ENCODE data around the gene PRKRA.

Gene PRKRA

DNA sequence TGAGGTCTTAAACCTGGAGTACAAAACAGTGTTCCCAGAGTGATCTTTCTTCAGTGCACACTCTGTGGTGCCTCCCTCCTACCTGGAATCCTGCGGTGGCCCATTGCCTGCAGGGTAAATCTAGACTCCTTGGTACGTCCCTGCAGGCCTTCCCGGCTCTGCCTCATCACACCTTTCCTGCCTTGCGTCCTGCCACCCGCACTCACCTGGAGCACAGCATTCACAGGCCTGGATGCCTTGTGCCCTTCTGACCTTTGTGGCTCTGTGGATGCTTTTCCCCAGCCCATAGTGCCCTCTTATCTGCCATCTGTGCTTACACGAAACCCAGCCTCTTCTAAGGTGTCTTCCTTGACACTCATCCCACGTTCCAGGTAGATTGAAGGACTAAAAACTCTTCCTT lies 62.7 kb downstream of the PRKRA start:
- no peaks in the 10 kb centered on the region for H3K27me3 ChIP-seq (ENCODE audit: control insufficient read depth, insufficient read depth, low read length)
- H3K4me3 ChIP-seq (ENCODE audit: low read length), result no peak overlapping the region
- H3K9me3 ChIP-seq (replicated peaks; ENCODE audit: low read length), result no peaks in the 10 kb centered on the region
- no peak overlapping the region for H3K4me2 ChIP-seq (ENCODE audit: low read length)
- H3K4me1 ChIP-seq (ENCODE audit: control insufficient read depth, insufficient read depth, low read length), result peaks cover 8% of the 10 kb centered on the region
- no peak overlapping the region for H3K9ac ChIP-seq (ENCODE audit: low read depth, low read length)
- peaks cover 3% of the 10 kb centered on the region for H3K36me3 ChIP-seq (ENCODE audit: insufficient read depth, low read length)

DNA sequence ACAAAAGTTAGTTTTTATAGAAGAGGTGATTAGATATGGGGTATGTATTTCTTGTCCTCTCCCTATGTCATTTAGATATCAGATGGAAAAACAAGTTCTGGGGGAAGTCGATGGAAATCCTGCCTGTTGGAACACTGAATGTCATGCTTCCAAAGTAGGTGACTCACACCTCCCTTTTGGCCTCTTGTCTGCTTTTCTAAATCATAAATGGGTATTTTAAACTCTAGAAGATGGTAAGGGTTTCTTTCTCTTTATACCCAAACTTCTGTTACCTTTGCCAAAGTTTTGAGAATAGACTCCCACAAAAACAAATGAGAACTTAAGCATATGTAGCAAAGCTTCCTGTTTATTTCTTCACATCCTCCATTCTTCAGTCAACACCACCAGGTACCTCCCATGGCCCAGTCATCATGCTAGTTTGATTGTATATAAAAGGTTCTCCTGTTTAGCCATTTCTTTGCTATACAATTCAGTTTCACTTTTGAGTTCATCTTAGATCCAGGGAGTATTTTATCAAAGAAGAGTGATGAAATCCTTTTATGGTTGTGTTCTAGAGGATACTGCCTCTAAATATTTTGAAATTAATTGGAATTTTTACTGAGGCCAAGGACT lies 63.9 kb downstream of the PRKRA start:
- no peaks in the 10 kb centered on the region for H3K27me3 ChIP-seq (ENCODE audit: control insufficient read depth, insufficient read depth, low read length)
- H3K36me3 ChIP-seq (ENCODE audit: insufficient read depth, low read length), result peaks cover 5% of the 10 kb centered on the region
- no peak overlapping the region for H3K4me3 ChIP-seq (ENCODE audit: low read length)
- H3K4me2 ChIP-seq (ENCODE audit: low read length), result no peak overlapping the region
- H3K9me3 ChIP-seq (replicated peaks; ENCODE audit: low read length), result no peaks in the 10 kb centered on the region
- peaks cover 4% of the 10 kb centered on the region for H3K4me1 ChIP-seq (ENCODE audit: control insufficient read depth, insufficient read depth, low read length)
- H3K9ac ChIP-seq (ENCODE audit: low read depth, low read length), result no peak overlapping the region

DNA sequence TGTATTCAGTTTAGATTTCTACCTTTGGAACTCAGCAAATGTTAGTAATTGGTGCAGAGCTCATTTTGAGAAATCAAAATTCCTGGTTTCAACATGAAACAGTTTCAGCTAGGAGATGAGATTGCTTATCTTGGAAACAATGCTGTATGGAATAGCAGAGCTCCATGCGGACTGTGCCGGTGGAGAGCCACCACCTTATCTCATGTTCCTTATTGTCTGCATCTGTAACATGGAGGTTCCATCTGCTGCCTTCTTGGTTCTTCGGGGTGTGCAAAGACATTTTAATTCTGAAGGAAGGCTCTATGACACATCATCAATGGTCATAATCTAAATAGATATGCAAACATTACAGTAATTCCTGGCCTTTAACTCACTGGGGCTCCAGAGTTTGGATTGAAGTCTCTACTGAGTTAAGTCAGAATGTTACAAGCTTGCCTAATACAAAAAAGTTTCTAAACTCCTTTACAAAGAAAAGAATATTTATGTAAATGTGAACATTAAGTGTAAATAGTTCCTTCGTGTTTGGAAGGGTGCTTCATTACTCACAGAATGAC lies 65.3 kb downstream of the PRKRA start:
- H3K4me2 ChIP-seq (ENCODE audit: low read length), result no peak overlapping the region
- no peak overlapping the region for H3K9ac ChIP-seq (ENCODE audit: low read depth, low read length)
- no peaks in the 10 kb centered on the region for H3K27me3 ChIP-seq (ENCODE audit: control insufficient read depth, insufficient read depth, low read length)
- H3K4me3 ChIP-seq (ENCODE audit: low read length), result no peak overlapping the region
- H3K9me3 ChIP-seq (replicated peaks; ENCODE audit: low read length), result no peaks in the 10 kb centered on the region
- H3K4me1 ChIP-seq (ENCODE audit: control insufficient read depth, insufficient read depth, low read length), result peaks cover 3% of the 10 kb centered on the region
- H3K36me3 ChIP-seq (ENCODE audit: insufficient read depth, low read length), result peaks cover 5% of the 10 kb centered on the region

DNA sequence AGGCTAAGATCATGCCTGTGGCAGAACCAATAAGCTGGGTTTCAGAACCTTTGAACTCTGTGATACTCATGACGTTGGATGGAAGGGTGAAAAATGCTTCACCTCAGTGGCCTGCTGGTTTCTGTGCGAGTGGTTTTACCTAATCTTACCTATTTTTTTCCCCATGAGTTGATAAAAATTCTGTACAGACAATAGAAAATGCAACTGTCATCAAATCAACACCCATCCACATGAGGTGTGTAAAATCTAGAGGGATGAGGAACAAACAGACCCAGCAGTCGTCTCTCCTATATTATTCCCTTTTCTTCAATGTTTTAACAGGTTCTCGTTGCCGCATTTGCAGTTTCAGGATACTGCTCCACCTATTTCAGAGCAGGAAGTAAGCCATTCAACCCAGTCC lies 67.3 kb downstream of the PRKRA start:
- Histone ChIP-seq H3K9ac (ENCODE audit: low read depth, low read length) (no peak overlapping the region), H3K9me3 (replicated peaks; ENCODE audit: low read length) (no peaks in the 10 kb centered on the region), H3K4me2 (ENCODE audit: low read length) (no peak overlapping the region), H3K4me1 (ENCODE audit: control insufficient read depth, insufficient read depth, low read length) (peaks cover 3% of the 10 kb centered on the region), H3K27me3 (ENCODE audit: control insufficient read depth, insufficient read depth, low read length) (no peaks in the 10 kb centered on the region), H3K4me3 (ENCODE audit: low read length) (no peak overlapping the region), H3K36me3 (ENCODE audit: insufficient read depth, low read length) (peaks cover 5% of the 10 kb centered on the region)

All from skeletal muscle satellite cell (primary cell).